BLaER1 (cell line): ENCODE results near the gene SEPTIN5.
A peak's percentile ranks its signal among the peaks of the same experiment; 100 is the strongest.

Experiments used
- H3K27ac ChIP-seq: shearing (Covaris generic); formaldehyde crosslinking; 2 replicates; pipeline ENCODE4 v1.8.1; 2022
- H3K27me3 ChIP-seq: shearing (Covaris generic); formaldehyde crosslinking; 2 replicates; pipeline ENCODE4 v1.8.1; 2022
- H3K36me3 ChIP-seq: shearing (Covaris generic); formaldehyde crosslinking; 2 replicates; pipeline ENCODE4 v1.8.1; 2022
- H3K4me1 ChIP-seq: shearing (Covaris generic); formaldehyde crosslinking; 2 replicates; pipeline ENCODE4 v1.8.1; 2022
- H3K4me2 ChIP-seq: shearing (Covaris generic); formaldehyde crosslinking; 2 replicates; pipeline ENCODE4 v1.8.1; 2022
- H3K4me3 ChIP-seq: shearing (Covaris generic); formaldehyde crosslinking; 2 replicates; pipeline ENCODE4 v1.8.1; 2022
- H3K9ac ChIP-seq: shearing (Covaris generic); formaldehyde crosslinking; 2 replicates; pipeline ENCODE4 v1.8.1; 2022
- H3K9me3 ChIP-seq: shearing (Covaris generic); formaldehyde crosslinking; 2 replicates; pipeline ENCODE4 v1.8.1; 2022
- H4K20me1 ChIP-seq: shearing (Covaris generic); formaldehyde crosslinking; 2 replicates; pipeline ENCODE4 v1.8.1; 2022
- Cebpa-rat ChIP-seq: shearing (Covaris generic); IDR thresholded peaks from 2 replicates; pipeline ENCODE4 v1.8.1; 2022

SEPTIN5 gene

DNA sequence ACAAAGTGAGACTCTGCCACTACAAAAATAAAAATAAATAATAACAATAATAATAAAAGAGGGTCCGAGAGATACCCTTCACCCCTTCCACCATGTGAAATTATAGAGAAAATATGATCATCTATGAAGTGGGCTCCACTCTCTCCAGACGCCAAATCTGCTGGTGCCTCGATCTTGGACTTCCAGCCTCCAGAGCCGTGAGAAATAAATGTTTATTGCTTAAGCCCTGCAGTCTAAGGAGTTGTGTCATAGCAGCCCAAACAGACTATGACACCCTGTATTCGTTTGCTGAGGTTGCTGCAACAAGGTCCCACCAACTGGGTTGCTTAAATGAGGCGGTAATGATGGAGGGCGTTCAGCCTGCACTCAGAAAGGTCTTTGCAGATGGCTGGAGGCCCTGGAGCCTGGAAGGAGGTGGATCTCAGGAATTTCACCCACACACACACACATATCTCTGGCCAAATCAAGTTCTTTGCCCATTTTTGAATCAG is 7.6 kb upstream of the SEPTIN5 start:
- no peak for TF ChIP-seq Cebpa-rat
- Histone ChIP-seq H3K27me3 (no peaks in the 10 kb centered on the region), H3K9me3 (no peaks in the 10 kb centered on the region), H3K9ac (no peak overlapping the region), H3K27ac (no peak overlapping the region), H3K4me2 (no peak overlapping the region), H3K4me3 (no peak overlapping the region), H3K4me1 (peaks cover 20% of the 10 kb centered on the region), H4K20me1 (no peaks in the 10 kb centered on the region), H3K36me3 (no peaks in the 10 kb centered on the region)

DNA sequence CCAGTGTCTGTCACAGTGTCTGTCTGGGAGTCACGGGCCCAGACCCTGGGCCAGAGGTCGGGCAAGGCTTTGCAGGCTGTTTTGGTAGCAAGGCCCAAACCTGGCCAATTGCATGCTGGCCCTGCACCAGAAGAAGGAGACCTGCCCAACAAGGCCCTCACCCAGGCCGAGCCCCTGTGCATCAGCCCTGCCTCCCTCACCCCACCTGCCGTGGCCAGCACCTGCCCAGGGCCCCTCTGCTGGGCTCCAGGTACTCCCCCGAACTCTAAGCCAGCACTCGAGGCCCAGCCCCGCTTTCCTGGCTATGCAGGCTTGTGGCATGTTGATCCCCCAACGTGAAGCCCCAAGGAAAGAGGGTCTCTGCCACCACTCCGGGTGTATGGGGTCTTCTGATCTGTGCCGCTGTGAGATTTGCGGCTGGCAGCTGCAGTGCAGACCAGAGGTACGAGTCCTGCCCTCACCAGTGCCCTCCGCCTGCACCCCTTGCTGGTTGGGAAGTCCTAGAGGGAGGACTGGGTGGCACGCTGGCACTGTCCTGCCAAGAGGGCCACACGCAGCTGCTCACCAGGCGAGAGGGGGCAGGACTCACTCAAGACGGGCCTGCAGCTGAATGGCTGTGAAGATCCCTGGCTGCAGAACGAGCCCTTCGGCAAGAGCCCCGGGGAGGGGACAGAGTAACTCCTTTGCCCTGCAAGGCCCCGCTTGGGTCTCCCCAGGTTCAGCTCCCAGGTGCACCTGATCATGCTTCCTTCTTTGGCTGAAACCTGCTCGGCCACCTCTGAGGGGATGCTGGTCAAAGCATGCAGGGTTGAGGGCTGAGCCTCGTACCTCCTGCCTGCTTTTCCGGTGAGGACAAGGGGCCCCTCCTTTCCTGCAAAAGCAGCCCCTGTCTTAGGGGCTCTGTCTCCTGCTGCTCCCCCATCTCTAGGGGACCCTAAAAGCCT is 6.7 kb upstream of the SEPTIN5 start:
- Histone ChIP-seq H3K4me2 (no peak overlapping the region), H3K4me1 (peaks cover 20% of the 10 kb centered on the region), H3K9me3 (no peaks in the 10 kb centered on the region), H3K27me3 (peaks cover 5% of the 10 kb centered on the region), H3K4me3 (no peak overlapping the region), H3K27ac (no peak overlapping the region), H3K36me3 (no peaks in the 10 kb centered on the region), H3K9ac (no peak overlapping the region), H4K20me1 (peaks cover under 1% of the 10 kb centered on the region; the same call in 1 of the 2 replicates)
- no peak for TF ChIP-seq Cebpa-rat

DNA sequence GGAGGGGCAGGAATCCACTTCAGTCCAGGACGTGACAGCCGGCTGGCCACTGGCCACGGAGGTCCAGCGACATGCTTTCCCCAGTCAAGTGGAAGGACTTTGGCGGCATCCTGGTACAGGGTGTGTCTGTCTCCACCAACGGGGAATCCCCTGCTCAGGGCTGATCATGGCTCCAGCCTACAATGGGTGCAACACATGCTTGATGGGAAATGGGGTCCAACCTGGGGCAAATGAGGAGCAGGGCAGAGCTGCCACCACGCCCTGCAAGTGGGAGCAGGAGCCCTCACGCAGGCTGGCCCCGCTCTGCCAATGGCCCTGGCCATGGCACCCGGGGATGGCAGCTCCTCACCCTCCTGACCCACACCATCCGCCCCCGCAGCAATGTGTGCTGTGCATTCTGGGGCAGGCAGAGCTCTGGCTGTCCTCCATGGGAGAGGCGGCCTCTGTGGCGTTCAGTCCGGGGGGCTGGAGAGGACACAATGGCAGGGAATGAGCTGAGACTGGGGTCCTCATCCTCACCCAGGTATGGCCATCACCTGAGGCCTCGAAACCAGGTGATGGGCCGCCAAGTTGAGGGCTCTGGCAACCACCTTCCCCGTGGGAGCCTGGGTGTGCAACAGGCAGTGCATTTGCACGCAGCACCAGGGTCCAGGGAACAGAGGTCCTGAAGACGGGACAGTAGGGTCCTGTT is 5.8 kb upstream of the SEPTIN5 start:
- no peaks in the 10 kb centered on the region for H3K9me3 ChIP-seq
- no peak for TF ChIP-seq Cebpa-rat
- no peak overlapping the region for H3K27ac ChIP-seq
- H4K20me1 ChIP-seq: peaks cover 9% of the 10 kb centered on the region; the same call in 1 of the 2 replicates
- no peak overlapping the region for H3K9ac ChIP-seq
- peaks cover 20% of the 10 kb centered on the region for H3K4me1 ChIP-seq
- no peaks in the 10 kb centered on the region for H3K36me3 ChIP-seq
- H3K4me2 ChIP-seq: peak overlapping the region; percentile 56
- H3K4me3 ChIP-seq: no peak overlapping the region
- peaks cover 14% of the 10 kb centered on the region for H3K27me3 ChIP-seq

DNA sequence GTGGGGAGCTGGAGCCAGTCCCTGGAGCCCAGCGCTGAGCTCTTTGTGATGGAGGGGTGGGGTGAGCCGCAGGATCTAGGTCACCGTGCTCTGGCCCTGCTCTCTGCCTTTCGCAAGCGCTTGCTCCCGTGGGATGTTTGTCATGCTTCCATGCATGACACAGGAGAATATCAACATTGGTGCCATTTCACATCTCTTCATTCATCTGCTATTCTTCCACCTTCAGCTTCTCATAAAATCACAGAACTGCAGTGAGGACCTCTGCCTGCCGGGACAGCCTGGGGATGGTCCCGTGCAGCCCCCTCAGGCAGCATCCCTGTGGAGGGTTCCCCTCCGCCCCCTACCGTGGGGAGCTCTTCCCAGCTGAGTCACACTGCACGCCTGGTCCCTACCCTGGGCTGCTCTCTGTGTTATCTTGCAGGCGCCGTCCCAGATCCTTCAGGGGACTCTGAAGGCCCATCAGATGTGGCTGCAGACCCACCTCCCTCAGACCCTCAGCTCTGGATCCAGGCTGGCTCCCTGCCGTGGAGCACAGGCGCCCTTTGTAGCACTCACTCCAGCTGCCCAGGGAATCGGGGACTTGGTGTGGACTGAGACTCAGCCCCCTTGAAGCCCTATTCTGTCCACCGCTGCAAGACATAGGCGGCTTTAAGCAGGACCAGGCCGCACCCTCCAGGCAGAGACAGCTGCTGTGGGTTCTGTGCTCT is 5.1 kb upstream of the SEPTIN5 start:
- H3K4me2 ChIP-seq: peak overlapping the region; percentile 56
- H3K9me3 ChIP-seq: no peaks in the 10 kb centered on the region
- H3K27me3 ChIP-seq: peaks cover 21% of the 10 kb centered on the region
- no peak overlapping the region for H3K4me3 ChIP-seq
- H3K36me3 ChIP-seq: no peaks in the 10 kb centered on the region
- no peak overlapping the region for H3K27ac ChIP-seq
- H3K4me1 ChIP-seq: peaks cover 15% of the 10 kb centered on the region
- peaks cover 9% of the 10 kb centered on the region; the same call in 1 of the 2 replicates for H4K20me1 ChIP-seq
- no peak for TF ChIP-seq Cebpa-rat
- H3K9ac ChIP-seq: no peak overlapping the region

DNA sequence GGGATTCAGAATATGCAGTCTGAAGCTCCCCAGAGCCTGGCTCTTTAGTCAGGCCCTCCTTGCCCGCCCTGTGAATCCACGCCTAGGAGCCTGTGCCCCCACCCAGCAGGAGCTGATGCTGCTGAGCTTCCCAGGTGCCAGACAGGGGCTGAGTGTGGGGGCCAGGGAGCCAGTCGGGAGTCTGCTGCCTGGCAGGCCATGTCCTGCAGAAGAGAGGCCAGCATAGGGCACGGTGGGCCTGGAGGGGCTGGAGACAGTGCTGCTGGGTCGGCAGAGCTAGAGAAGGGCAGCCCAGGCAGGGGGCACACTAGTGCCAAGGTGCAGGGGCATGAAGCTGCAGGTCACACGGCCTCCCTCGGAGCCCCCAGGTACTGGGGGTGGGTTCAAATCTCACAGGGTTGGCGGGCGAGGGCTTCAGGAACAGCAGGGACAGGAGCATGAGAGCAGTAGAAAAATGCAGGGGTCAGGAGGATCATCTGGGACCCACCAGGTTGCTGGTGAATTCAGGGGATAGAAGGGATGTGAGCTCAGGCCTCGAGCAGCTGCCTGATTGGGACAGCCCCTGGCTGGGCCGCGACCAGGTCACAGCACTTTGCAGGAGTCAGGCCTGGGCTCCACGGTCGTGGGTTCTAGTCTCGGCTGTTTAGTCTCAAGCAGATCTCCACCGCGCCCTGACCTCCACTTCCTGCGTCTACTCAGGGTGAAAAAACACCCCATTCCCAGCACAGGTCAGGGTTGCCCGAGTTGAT is 4.1 kb upstream of the SEPTIN5 start:
- Histone ChIP-seq H3K27me3 (peaks cover 31% of the 10 kb centered on the region), H3K4me1 (peaks cover 17% of the 10 kb centered on the region), H3K27ac (no peak overlapping the region), H3K9me3 (no peaks in the 10 kb centered on the region), H3K4me2 (no peak overlapping the region), H3K36me3 (no peaks in the 10 kb centered on the region), H3K4me3 (no peak overlapping the region), H3K9ac (no peak overlapping the region), H4K20me1 (peaks cover 9% of the 10 kb centered on the region; the same call in 1 of the 2 replicates)
- no peak for TF ChIP-seq Cebpa-rat

DNA sequence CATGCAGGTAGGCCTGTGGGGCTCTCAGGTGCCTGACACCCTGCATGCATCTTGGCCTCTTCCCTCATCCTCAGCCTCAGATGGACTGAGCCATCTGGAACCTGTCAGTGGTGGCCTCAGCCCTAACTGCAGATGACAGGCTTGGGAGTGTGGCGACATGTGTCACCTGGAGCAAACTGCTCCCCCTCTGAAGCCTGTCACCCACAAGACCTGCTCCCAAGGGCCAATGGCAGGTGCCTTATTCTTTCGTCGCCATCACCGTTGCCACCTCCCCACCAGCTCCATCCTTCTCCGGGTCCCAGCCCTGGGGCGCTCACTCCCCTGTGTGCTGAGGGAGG is 3.6 kb upstream of the SEPTIN5 start:
- Histone ChIP-seq H4K20me1 (peaks cover 9% of the 10 kb centered on the region; the same call in 1 of the 2 replicates), H3K9me3 (no peaks in the 10 kb centered on the region), H3K4me3 (no peak overlapping the region), H3K27ac (no peak overlapping the region), H3K4me2 (no peak overlapping the region), H3K4me1 (peaks cover 17% of the 10 kb centered on the region), H3K9ac (no peak overlapping the region), H3K27me3 (peaks cover 36% of the 10 kb centered on the region), H3K36me3 (no peaks in the 10 kb centered on the region)
- no peak for TF ChIP-seq Cebpa-rat

DNA sequence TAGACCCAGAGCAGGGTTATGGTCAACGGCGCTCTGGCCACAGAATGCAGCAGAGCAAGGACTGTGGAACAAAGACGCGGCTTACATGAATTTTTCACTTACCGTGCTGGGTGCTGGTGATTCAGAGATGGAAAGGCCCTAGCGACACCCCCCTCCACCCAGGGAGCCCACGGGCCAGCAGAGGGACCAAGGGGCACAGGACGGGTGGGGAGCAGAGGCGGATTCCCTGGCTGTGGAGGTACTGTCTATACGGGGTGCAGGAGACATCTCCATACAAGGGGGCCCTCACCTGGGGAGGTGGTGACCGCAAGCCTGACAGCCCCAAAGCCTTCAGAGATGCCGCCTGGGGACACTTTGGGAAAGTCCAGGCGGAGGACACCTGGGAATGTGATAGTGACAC is 1.1 kb upstream of the SEPTIN5 start:
- H3K9me3 ChIP-seq: no peaks in the 10 kb centered on the region
- H3K27me3 ChIP-seq: peaks cover 48% of the 10 kb centered on the region

DNA sequence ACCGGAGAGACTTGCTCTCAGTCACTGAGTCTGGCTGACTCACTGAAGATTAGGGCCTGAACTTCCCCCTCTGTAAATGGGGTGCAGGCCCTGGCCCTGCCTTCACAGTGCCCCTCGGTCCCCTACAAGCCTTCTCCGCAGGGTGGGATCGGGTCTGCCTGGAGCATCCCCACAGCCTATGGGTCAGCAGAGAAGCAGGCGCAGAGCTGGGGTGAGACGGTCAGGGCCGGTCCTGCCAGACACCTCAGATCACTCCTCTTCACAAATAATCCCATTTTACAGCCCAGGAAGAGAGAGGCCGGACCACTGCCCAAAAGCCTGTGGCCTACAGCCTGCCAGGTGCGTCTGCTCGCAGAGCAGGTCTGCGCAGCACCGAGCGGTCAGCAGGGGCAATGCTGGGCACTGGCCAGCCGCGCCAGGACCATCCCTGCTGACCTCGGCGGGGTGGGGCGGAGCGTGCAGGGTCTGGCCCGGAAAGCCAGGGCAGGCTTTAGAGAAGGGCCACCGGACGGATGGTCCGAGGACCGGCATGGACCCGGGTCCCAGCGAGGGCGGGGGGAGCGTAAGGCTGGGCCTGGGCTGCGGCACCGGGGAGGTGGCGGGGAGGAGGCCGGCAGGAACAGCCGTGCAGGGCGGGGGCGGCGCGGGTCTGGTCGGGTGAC is 522 bp upstream of the SEPTIN5 start:
- Histone ChIP-seq H4K20me1 (peaks cover 9% of the 10 kb centered on the region; the same call in 1 of the 2 replicates), H3K27ac (no peak overlapping the region), H3K36me3 (no peaks in the 10 kb centered on the region), H3K9ac (0 out of 2 replicates have a peak overlapping the region, but pooled peaks have one; percentile 66), H3K4me2 (peak overlapping the region; percentile 89), H3K9me3 (no peaks in the 10 kb centered on the region), H3K27me3 (peaks cover 48% of the 10 kb centered on the region), H3K4me3 (peak overlapping the region; percentile 73), H3K4me1 (peaks cover 26% of the 10 kb centered on the region)
- TF ChIP-seq Cebpa-rat: no peak

More for the DNA sequence above, 1.1 kb upstream of the SEPTIN5 start:
- H3K4me1 ChIP-seq: peaks cover 30% of the 10 kb centered on the region
- H3K4me3 ChIP-seq: no peak overlapping the region
- TF ChIP-seq Cebpa-rat: no peak
- peaks cover 9% of the 10 kb centered on the region; the same call in 1 of the 2 replicates for H4K20me1 ChIP-seq
- H3K27ac ChIP-seq: no peak overlapping the region
- no peak overlapping the region for H3K4me2 ChIP-seq
- H3K36me3 ChIP-seq: no peaks in the 10 kb centered on the region
- H3K9ac ChIP-seq: no peak overlapping the region
